PFSK-1 (cell line): Measurements from ENCODE around the gene ATP6V0D1.

Experiments used
- TAF1 ChIP-seq: IDR thresholded peaks from 2 replicates; pipeline ENCODE4 v1.6.1; 2012; ENCODE audit warnings: low read length, control low read depth, borderline replicate concordance; ENCODE audit not compliant: insufficient read depth
- TF ChIP-seq, protein P1 (sequence below), 2 experiments: IDR thresholded peaks; 2 replicates each; pipeline versions ENCODE4 v1.6.1 to v1.8.0; 2011 to 2012; ENCODE audit warnings: low read depth in 2 of 2, low read length in 2 of 2, control low read depth in 1 of 2, inconsistent platforms in 1 of 2, mild to moderate bottlenecking in 1 of 2, moderate library complexity in 1 of 2; ENCODE audit not compliant: insufficient read depth in 1 of 2

DNA sequence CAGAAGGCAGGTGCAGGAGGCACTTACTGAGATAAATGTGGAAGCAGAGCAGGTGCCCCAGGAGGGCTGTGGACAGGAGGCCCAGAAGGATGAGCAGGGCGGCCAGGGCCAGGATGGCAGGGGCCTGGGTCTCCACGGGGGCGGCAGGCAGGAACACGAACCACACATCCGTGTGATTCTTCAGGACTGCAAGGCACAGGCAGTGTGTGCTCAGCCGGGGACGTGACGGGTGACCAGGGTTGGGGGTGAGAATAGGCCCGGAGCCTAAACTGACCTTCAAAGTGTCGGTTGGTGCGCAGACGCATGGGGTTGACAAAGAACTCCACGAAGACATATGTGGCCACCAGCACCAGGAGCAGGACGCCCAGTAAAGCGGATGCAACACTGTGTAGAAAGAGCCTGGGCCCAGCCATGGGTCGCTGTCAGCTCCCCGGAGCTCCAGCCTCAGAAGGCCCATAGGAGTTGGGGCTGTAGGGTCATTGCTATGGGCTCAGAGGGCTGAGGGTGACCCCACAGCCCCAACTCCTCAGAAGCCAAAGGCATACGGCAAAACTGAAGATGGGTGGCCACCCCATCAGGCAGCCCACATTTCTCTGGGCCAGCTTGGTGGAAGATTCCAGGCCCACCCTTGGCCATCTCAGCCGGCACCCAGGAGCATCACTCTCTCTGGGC, 82.3 kb downstream of the ATP6V0D1 start:
- no peak for TF ChIP-seq TAF1
- TF ChIP-seq, protein P1, sequence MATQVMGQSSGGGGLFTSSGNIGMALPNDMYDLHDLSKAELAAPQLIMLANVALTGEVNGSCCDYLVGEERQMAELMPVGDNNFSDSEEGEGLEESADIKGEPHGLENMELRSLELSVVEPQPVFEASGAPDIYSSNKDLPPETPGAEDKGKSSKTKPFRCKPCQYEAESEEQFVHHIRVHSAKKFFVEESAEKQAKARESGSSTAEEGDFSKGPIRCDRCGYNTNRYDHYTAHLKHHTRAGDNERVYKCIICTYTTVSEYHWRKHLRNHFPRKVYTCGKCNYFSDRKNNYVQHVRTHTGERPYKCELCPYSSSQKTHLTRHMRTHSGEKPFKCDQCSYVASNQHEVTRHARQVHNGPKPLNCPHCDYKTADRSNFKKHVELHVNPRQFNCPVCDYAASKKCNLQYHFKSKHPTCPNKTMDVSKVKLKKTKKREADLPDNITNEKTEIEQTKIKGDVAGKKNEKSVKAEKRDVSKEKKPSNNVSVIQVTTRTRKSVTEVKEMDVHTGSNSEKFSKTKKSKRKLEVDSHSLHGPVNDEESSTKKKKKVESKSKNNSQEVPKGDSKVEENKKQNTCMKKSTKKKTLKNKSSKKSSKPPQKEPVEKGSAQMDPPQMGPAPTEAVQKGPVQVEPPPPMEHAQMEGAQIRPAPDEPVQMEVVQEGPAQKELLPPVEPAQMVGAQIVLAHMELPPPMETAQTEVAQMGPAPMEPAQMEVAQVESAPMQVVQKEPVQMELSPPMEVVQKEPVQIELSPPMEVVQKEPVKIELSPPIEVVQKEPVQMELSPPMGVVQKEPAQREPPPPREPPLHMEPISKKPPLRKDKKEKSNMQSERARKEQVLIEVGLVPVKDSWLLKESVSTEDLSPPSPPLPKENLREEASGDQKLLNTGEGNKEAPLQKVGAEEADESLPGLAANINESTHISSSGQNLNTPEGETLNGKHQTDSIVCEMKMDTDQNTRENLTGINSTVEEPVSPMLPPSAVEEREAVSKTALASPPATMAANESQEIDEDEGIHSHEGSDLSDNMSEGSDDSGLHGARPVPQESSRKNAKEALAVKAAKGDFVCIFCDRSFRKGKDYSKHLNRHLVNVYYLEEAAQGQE (IDR thresholded peaks at IDR 0.05; ENCODE audit: insufficient read depth in 1 of 2, low read depth in 2 of 2, low read length in 2 of 2) = no peak
